RCC 7860 (cell line): ENCODE measurements around the gene RASSF8.

Source experiments
- DNase-seq: peaks from one replicate; pipeline ENCODE4 v3.0.0-alpha.2; 2015; ENCODE audit warnings: low spot score
- FAIRE-seq: peaks from 2 replicates; lab custom pipeline; 2012; peaks lifted over from hg19 to GRCh38; lab: Jason Lieb, UNC

RASSF8 gene

GRCh38 chr12:25990495-25990894, 32.0 kb downstream of the RASSF8 start:
- no peak for FAIRE-seq

GRCh38 chr12:25992026-25992782, 33.7 kb downstream of the RASSF8 start:
- FAIRE-seq (no peak), DNase-seq (peak; percentile 37)

More at GRCh38 chr12:25990495-25990894, 32.0 kb downstream of the RASSF8 start:
- DNase-seq, result no peak

GRCh38 chr12:25993901-25994651, 35.6 kb downstream of the RASSF8 start:
- DNase-seq (peak; percentile 65), FAIRE-seq (peak; percentile 91)

GRCh38 chr12:25994901-25995625, 36.6 kb downstream of the RASSF8 start:
- no peak for DNase-seq
- FAIRE-seq, result no peak

DNA sequence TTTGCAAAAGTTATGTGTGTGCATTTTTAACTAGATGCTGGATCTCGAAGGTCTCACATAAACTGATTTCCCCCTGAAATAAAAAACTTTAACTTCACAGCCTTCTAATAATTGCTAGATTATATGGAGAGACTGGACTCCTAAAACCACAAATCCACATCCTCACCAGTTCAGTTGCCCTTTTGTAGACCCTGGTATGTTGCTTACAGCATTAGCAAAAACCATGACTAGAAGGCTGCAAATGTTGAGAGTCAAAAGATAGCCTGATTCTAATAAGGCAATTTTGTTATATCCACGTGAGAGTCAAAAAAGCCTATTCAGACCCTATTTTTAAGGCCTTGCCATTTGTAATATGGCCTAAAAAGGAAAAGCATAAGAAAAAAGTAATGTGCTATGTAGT, 37.4 kb downstream of the RASSF8 start:
- FAIRE-seq, result peak; percentile 82
- peak; percentile 63 for DNase-seq

- DNase-seq (peak; percentile 38), FAIRE-seq (peak; percentile 21)
Observed at GRCh38 chr12:25996677-25997076, 38.2 kb downstream of the RASSF8 start.

DNA sequence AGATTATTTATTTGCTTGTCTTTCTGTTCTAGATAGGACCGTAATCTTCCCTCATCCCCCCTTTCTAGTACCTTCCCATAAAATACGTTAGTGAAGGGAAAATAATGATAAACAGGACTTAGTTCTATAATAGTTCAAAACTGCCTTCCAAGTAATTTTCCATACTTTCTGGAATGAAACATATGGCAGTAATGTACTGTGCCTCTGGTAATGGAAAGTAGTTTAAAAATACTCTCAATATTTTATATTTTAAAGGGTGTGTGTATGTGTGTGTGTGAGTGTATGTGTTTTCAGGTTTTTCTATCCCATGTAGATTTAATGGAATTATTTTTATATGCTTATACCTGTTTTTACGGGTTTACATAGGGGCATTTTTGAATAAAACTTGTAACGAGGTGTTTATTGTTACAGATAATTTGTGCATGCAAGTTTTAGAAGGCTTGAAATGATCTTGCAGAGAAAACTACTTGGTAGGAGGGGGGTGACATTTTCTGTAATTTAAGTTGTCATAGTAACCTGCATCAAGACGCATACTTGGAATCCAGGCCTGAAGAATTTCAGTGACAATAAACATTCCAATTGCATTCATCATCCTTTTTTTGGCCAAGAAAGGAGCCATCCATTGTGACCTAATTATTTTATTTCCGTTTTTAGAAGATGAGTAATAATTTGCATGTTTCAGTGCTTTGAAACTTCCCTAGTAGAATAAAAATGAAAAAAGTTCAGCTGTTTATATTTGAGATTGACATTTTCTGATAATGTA, 38.9 kb downstream of the RASSF8 start:
- FAIRE-seq (peak; percentile 96), DNase-seq (peak; percentile 96)

DNA sequence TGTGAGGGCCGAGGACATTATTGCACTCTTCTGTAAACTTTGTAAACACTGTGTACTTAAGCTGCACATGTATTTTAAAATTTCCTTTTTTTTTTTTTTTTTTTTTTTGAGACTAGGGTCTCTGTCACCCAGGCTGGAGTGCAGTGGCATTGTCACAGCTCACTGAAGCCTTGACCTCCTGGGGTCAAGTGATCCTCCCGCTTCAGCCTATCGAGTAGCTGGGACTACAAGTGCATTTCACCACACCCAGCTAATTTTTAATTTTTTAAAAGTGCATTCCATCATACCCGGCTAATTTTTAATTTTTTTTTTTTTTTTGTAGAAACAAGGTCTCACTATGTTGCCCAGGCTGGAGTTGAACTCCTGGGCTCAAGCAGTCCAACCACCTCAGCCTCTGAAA, 42.4 kb downstream of the RASSF8 start:
- DNase-seq (no peak), FAIRE-seq (peak; percentile 78)

GRCh38 chr12:26001530-26001929, 43.0 kb downstream of the RASSF8 start:
- FAIRE-seq (no peak), DNase-seq (no peak)

DNA sequence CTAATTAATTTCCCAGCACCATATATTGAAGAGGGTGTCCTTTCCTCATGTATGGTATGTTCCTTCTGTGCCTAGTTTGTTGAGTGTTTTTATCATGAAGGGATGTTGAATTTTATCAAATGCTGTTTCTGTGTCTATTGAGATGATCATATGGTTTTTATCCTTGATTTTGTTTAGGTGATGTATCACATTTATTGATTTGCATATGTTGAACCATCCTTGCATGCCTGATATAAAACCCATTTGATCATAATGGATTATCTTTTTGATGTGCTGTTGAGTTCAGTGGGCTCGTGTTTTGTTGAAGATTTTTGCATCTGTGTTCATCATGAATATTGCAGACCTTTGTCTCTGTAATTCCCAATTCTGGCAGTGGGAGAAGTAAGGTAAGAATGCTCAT, 44.6 kb downstream of the RASSF8 start:
- FAIRE-seq, result no peak
- no peak for DNase-seq

DNA sequence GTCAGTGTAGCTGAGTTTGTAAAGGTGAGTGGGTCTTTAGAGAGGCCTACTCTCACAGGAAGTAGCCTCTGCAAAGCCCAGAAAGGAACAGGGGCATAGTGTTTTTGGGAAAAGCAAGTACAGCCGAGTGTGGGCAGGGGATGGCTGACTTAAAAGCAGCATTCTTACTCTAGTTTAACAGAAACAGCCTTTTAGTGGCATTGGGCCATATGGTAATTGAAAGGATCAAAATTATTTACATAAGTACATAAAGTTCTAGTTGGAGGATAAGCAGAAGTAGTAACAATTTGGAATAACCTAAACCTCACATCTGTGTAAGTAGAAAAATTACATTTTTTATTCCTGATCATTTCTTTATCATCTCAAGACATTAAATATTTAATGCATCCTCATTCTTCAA, 49.1 kb downstream of the RASSF8 start:
- DNase-seq, result no peak
- no peak for FAIRE-seq

GRCh38 chr12:26009593-26009992, 51.1 kb downstream of the RASSF8 start:
- DNase-seq (no peak), FAIRE-seq (no peak)

- peak; percentile 41 for DNase-seq
- FAIRE-seq, result peak; percentile 30
Observed at GRCh38 chr12:26010293-26010821, 51.9 kb downstream of the RASSF8 start.

DNA sequence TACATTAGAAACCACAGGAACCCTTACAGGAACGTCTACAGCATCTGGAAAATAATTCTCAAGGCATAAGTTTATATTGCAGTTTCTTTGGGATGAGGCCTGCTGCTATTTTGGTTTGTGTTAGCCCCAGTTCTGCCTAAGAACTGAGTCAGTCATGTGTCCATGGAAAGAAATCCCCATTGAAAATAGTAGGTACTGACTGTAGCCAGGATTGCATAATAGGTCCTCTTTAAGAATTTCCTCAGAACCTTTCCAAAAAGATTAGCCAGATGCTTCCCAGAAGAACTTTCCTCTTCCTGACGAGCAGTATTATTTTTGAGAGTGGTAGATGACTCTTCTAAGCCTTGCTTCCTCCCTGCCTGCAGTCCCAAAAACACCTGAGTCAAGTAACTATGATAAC, 52.6 kb downstream of the RASSF8 start:
- FAIRE-seq (no peak), DNase-seq (no peak)

DNA sequence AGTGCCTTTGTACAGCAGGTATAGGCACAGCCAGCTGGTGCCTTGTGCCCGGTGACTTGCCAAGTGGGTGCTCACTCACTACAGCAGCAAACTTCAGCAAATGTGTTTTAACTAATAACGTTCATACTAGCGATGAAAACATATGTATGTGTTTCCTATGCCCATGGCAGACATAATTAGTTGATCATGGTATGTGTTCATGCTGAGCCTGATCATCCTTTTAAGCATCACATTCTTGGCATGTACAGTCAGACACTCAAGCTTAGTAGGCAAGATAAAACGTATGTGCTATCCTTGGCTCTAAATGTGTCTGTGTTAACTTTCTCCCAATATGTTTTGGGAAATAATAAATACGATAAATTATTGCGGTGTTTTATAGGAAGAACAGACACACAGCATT, 55.6 kb downstream of the RASSF8 start:
- DNase-seq, result no peak
- FAIRE-seq, result no peak

GRCh38 chr12:26016516-26016915, 58.0 kb downstream of the RASSF8 start:
- DNase-seq (no peak), FAIRE-seq (no peak)

- FAIRE-seq, result no peak
- DNase-seq, result no peak
Observed at GRCh38 chr12:26017484-26018211, 59.2 kb downstream of the RASSF8 start.

DNA sequence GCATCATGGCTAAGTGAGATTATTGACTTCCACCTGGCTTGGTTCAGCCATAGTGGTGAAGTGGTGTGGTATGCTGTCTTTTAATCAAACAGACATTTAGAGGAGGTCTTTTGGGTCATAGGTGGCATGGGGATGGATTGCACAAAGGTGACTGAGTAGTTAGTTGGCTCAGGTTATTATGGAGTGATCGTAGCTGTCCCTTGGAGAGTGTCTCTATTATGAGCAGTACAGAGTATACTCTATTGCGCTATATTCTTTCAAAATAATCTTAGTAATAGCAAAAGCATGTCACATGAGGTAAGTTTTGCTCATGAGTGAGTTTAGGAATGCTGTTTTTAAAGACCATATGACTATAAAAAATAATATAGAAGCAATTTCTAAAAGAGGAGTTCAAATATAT, 60.4 kb downstream of the RASSF8 start:
- no peak for FAIRE-seq
- no peak for DNase-seq

GRCh38 chr12:26021534-26021933, 63.1 kb downstream of the RASSF8 start:
- no peak for DNase-seq
- no peak for FAIRE-seq

DNA sequence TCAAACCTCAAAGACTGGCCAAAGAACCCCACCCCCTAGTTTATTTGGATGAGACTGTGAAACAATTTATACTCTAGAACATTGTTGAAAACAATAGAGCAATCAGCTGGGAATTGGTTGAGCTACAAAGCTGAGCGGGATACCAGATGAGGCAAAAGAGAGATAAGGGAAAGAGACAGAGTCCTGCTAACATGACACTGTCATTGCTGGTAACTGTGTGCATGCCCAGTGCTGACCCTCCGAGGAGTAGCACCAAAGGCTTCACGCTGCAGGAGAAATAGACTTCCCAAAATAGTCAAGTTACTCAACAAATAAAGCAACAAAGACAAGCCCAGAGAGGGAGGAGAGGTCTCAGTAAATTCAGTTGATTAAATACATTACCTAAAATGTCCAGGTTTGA, 63.6 kb downstream of the RASSF8 start:
- DNase-seq, result no peak
- no peak for FAIRE-seq
